ENCODE results near the gene ZNF892. TPM values are rescaled to one million over a fixed set of nuclear protein-coding genes. Genes with fewer than 3 reads are reported as not detected.
"Not testable (repeated sequence)": the region's sequence is repeated elsewhere in the genome, so short reads cannot be mapped to it uniquely, and the experiment has no call there.

The ZNF892 gene
- total RNA-seq, 2 experiments from 2014 or later = 2.7 to 3.1 TPM

DNA sequence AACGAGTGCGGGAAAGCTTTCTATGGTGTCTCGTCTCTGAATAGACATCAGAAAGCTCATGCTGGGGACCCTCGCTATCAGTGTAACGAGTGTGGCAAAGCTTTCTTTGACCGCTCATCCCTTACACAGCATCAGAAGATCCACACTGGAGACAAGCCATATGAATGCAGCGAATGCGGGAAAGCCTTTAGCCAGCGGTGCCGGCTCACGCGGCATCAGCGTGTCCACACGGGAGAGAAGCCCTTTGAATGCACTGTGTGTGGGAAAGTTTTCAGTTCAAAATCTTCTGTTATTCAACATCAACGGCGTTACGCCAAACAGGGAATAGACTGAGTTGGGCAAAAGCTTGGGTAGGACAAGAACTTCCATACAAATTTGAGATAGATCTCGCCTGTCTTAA lies 25.5 kb upstream of the ZNF892 start:
- no peak for DNase-seq
- CTCF ChIA-PET = no interaction called here
- intact Hi-C loops (cut with micrococcal nuclease) = no loop called here
- no peak overlapping the region for H3K4me3 Mint-ChIP-seq
- H3K36me3 Mint-ChIP-seq (ENCODE audit: low read depth) = peaks cover 72% of the 10 kb centered on the region
- no peaks in the 10 kb centered on the region for H3K27me3 Mint-ChIP-seq (ENCODE audit: low read depth)
- H3K4me1 Mint-ChIP-seq (ENCODE audit: low read depth) = no peaks in the 10 kb centered on the region
- H3K9me3 Mint-ChIP-seq = peaks cover 52% of the 10 kb centered on the region
- H3K27ac Mint-ChIP-seq = no peak overlapping the region

- Mint-ChIP-seq H3K36me3 (ENCODE audit: low read depth) (peaks cover 41% of the 10 kb centered on the region), H3K9me3 (peaks cover 40% of the 10 kb centered on the region), H3K4me1 (ENCODE audit: low read depth) (no peaks in the 10 kb centered on the region), H3K4me3 (no peak overlapping the region), H3K27me3 (ENCODE audit: low read depth) (no peaks in the 10 kb centered on the region), H3K27ac (no peak overlapping the region)
- intact Hi-C loops (cut with micrococcal nuclease) = no loop called here
- no peak for DNase-seq
- CTCF ChIA-PET = no interaction called here
These were observed 22.1 kb upstream of the ZNF892 start for GRCh38 chr2:95185197-95185596.

DNA sequence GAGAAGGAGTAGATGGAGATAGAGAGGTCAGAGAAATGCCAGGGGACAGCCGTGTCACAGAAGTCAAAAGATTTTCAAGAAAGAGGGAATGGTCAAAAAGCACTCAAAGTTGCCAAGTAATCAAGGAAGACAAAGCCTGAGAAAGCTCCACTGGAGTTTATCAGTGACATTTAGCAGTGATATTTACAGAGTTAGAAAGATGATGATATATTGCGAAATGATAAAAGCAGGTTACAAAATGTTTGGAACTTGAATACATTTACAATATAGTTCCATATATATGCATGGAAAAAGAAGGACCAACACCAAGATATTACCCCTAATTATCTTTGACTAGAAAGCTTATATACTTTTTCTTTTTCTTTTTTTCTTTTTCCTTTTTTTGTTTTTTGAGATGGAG lies 21.3 kb upstream of the ZNF892 start:
- Mint-ChIP-seq H3K9me3 (peaks cover 35% of the 10 kb centered on the region), H3K27ac (no peak overlapping the region), H3K36me3 (ENCODE audit: low read depth) (peaks cover 34% of the 10 kb centered on the region), H3K4me1 (ENCODE audit: low read depth) (no peaks in the 10 kb centered on the region), H3K4me3 (no peak overlapping the region), H3K27me3 (ENCODE audit: low read depth) (no peaks in the 10 kb centered on the region)
- intact Hi-C loops (cut with micrococcal nuclease) = no loop called here
- DNase-seq = no peak
- CTCF ChIA-PET = no interaction called here

DNA sequence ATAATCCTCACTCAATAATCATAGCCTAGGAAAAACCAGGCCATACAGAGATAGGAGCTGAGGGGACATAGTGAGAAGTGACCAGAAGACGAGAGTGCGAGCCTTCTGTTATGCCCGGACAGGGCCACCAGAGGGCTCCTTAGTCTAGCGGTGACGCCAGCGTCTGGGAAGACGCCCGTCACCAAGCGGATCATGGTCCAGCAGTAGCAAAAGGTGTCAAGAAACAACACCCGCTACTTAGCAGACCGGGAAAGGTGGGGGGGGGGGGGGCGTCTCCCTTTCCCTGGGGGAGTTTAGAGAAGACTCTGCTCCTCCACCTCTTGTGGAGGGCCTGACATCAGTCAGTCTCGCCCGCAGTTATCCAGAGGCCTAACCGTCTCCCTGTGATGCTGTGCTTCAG lies 14.4 kb upstream of the ZNF892 start:
- intact Hi-C loops (cut with micrococcal nuclease) = loop anchor here (1.0 kb wide), 2 partner anchors 14 to 122 kb away; partner anchors contain the start of gene ZNF892

DNA sequence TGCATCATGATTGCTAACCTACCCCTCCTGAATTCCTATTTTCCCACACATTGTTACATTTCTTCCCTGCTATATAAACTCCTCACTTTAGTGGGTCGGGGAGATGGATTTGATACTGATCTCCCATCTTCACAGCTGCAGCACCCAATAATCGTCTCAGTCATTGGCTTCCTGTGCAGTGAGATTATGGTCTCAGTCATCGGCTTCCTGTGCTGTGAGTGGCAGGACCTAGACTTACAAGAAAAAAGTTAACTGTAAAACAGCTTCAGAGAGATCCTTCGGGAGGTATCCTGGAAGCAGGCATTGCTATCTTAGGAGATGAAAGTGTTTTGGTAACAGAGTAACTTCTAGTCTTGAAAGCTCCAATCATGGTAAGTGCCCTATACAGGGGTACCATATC lies 3.4 kb upstream of the ZNF892 start:
- CTCF ChIA-PET = interaction anchor here (1.0 kb wide), 1 partner anchor 180 kb away, joined by 3 read pairs; no protein-coding TSS in a partner anchor
- peaks cover 4% of the 10 kb centered on the region for H3K36me3 Mint-ChIP-seq (ENCODE audit: low read depth)
- H3K4me3 Mint-ChIP-seq = no peak overlapping the region
- DNase-seq = peak; percentile 4
- intact Hi-C loops (cut with micrococcal nuclease) = no loop called here
- H3K9me3 Mint-ChIP-seq = peaks cover under 1% of the 10 kb centered on the region
- H3K27me3 Mint-ChIP-seq (ENCODE audit: low read depth) = no peaks in the 10 kb centered on the region
- no peak overlapping the region for H3K27ac Mint-ChIP-seq
- peaks cover 12% of the 10 kb centered on the region for H3K4me1 Mint-ChIP-seq (ENCODE audit: low read depth)

More for the DNA sequence above, 14.4 kb upstream of the ZNF892 start:
- H3K4me1 Mint-ChIP-seq (ENCODE audit: low read depth); H3K9me3 Mint-ChIP-seq; H3K4me3 Mint-ChIP-seq; H3K27ac Mint-ChIP-seq; H3K36me3 Mint-ChIP-seq (ENCODE audit: low read depth): not testable (repeated sequence)
- DNase-seq = peak; percentile 68
- CTCF ChIA-PET = interaction anchor here (1.1 kb wide), 1 partner anchor 77 kb away, joined by 3 read pairs; no protein-coding TSS in a partner anchor
- H3K27me3 Mint-ChIP-seq (ENCODE audit: low read depth) = peaks cover 10% of the 10 kb centered on the region

- Mint-ChIP-seq H3K9me3 (peaks cover 5% of the 10 kb centered on the region), H3K4me3 (no peak overlapping the region), H3K27me3 (ENCODE audit: low read depth) (no peaks in the 10 kb centered on the region), H3K27ac (no peak overlapping the region), H3K4me1 (ENCODE audit: low read depth) (peaks cover 12% of the 10 kb centered on the region), H3K36me3 (ENCODE audit: low read depth) (peaks cover 9% of the 10 kb centered on the region)
- no peak for DNase-seq
- intact Hi-C loops (cut with micrococcal nuclease) = no loop called here
- CTCF ChIA-PET = interaction anchor here (1.0 kb wide), 1 partner anchor 180 kb away, joined by 3 read pairs; no protein-coding TSS in a partner anchor
These were observed 2.9 kb upstream of the ZNF892 start for GRCh38 chr2:95204396-95204795.

GRCh38 chr2:95206096-95206495 lies 1.2 kb upstream of the ZNF892 start:
- Mint-ChIP-seq H3K36me3 (ENCODE audit: low read depth) (peaks cover 20% of the 10 kb centered on the region), H3K9me3 (peaks cover 16% of the 10 kb centered on the region), H3K4me3 (peak overlapping the region; percentile 88), H3K27ac (no peak overlapping the region), H3K4me1 (ENCODE audit: low read depth) (peaks cover 12% of the 10 kb centered on the region), H3K27me3 (ENCODE audit: low read depth) (no peaks in the 10 kb centered on the region)
- intact Hi-C loops (cut with micrococcal nuclease) = loop anchor here (2.0 kb wide), 1 partner anchor 197 kb away; the partner anchor contains the start of gene FAHD2A
- no peak for DNase-seq
- CTCF ChIA-PET = interaction anchor here (1.5 kb wide), 1 partner anchor 130 kb away, joined by 5 read pairs; no protein-coding TSS in a partner anchor

- peaks cover 31% of the 10 kb centered on the region for H3K9me3 Mint-ChIP-seq
- H3K4me3 Mint-ChIP-seq = peak overlapping the region; percentile 88
- peaks cover 39% of the 10 kb centered on the region for H3K36me3 Mint-ChIP-seq (ENCODE audit: low read depth)
- no peaks in the 10 kb centered on the region for H3K27me3 Mint-ChIP-seq (ENCODE audit: low read depth)
- H3K27ac Mint-ChIP-seq = no peak overlapping the region
- CTCF ChIA-PET = no interaction called here
- intact Hi-C loops (cut with micrococcal nuclease) = no loop called here
- H3K4me1 Mint-ChIP-seq (ENCODE audit: low read depth) = peaks cover 12% of the 10 kb centered on the region
- DNase-seq = no peak
These were observed 785 bp downstream of the ZNF892 start for GRCh38 chr2:95208106-95208505.

GRCh38 chr2:95215018-95215612 lies 7.8 kb downstream of the ZNF892 start:
- CTCF ChIA-PET = no interaction called here
- H3K27ac Mint-ChIP-seq = no peak overlapping the region
- intact Hi-C loops (cut with micrococcal nuclease) = no loop called here
- DNase-seq = no peak
- H3K4me1 Mint-ChIP-seq (ENCODE audit: low read depth) = no peaks in the 10 kb centered on the region
- no peaks in the 10 kb centered on the region for H3K27me3 Mint-ChIP-seq (ENCODE audit: low read depth)
- peaks cover 89% of the 10 kb centered on the region for H3K36me3 Mint-ChIP-seq (ENCODE audit: low read depth)
- no peak overlapping the region for H3K4me3 Mint-ChIP-seq
- H3K9me3 Mint-ChIP-seq = peaks cover 76% of the 10 kb centered on the region

DNA sequence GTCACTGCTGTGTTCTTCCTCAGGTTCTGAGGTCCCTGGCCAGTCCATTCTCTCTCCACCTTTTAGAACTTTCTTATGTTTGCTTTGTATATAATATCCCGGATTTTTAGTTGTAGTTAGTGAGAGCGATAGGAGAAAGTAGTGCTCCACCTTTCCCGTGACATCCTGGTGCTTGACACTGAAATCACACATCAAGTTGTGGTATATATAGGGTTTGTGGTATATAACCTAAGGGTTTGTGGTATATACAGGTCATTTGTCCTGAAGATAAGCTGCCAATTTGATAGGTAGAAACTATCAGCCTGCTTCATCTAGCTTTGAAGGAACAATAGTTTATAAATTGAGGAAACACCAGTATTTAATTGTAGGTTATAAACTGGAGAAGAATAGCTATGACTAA lies 13.1 kb downstream of the ZNF892 start:
- no peaks in the 10 kb centered on the region for H3K27me3 Mint-ChIP-seq (ENCODE audit: low read depth)
- no peak for DNase-seq
- peaks cover 68% of the 10 kb centered on the region for H3K9me3 Mint-ChIP-seq
- no peak overlapping the region for H3K4me3 Mint-ChIP-seq
- intact Hi-C loops (cut with micrococcal nuclease) = no loop called here
- peaks cover 64% of the 10 kb centered on the region for H3K36me3 Mint-ChIP-seq (ENCODE audit: low read depth)
- H3K27ac Mint-ChIP-seq = no peak overlapping the region
- no peaks in the 10 kb centered on the region for H3K4me1 Mint-ChIP-seq (ENCODE audit: low read depth)
- CTCF ChIA-PET = interaction anchor here (0.6 to 1.7 kb wide), 2 partner anchors 11 to 24 kb away, joined by 4 to 7 read pairs; no protein-coding TSS in a partner anchor

GRCh38 chr2:95225658-95226057 lies 18.3 kb downstream of the ZNF892 start:
- Mint-ChIP-seq H3K27me3 (ENCODE audit: low read depth) (no peaks in the 10 kb centered on the region), H3K4me1 (ENCODE audit: low read depth) (no peaks in the 10 kb centered on the region), H3K9me3 (peaks cover 57% of the 10 kb centered on the region), H3K27ac (no peak overlapping the region), H3K36me3 (ENCODE audit: low read depth) (peaks cover 26% of the 10 kb centered on the region), H3K4me3 (no peak overlapping the region)
- CTCF ChIA-PET = no interaction called here
- intact Hi-C loops (cut with micrococcal nuclease) = no loop called here
- no peak for DNase-seq

DNA sequence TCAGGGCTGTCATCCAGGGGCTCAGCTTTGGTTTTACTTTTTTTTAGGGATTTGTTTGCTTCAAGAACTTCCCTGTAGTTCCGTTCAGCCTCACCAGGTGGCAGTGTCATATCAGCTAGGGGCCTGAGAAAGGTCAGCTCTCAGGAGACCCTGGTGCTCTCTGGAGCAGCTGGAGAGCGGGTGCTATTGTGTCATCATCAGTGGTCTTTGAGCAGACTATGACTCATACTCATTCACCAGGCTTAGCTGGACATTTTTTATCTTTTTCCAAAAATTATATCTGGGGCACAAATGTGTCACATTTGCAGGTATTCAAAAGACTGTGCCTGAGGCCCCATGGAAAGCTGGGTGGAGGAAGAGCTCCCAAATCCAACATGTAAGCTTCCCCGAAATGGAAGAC lies 24.4 kb downstream of the ZNF892 start:
- CTCF ChIA-PET = interaction anchor here (0.7 to 2.6 kb wide), 11 partner anchors 8 to 358 kb away, joined by 3 to 11 read pairs (median 3); no protein-coding TSS in a partner anchor
- peaks cover 9% of the 10 kb centered on the region for H3K36me3 Mint-ChIP-seq (ENCODE audit: low read depth)
- intact Hi-C loops (cut with micrococcal nuclease) = no loop called here
- DNase-seq = peak; percentile 57
- H3K4me1 Mint-ChIP-seq (ENCODE audit: low read depth) = no peaks in the 10 kb centered on the region
- H3K9me3 Mint-ChIP-seq = peaks cover 29% of the 10 kb centered on the region
- H3K4me3 Mint-ChIP-seq = no peak overlapping the region
- H3K27me3 Mint-ChIP-seq (ENCODE audit: low read depth) = no peaks in the 10 kb centered on the region
- no peak overlapping the region for H3K27ac Mint-ChIP-seq

GRCh38 chr2:95232232-95232631 lies 24.9 kb downstream of the ZNF892 start:
- no peak overlapping the region for H3K4me3 Mint-ChIP-seq
- H3K9me3 Mint-ChIP-seq = peaks cover 27% of the 10 kb centered on the region
- CTCF ChIA-PET = interaction anchor here (0.8 to 2.6 kb wide), 7 partner anchors 10 to 113 kb away, joined by 3 to 11 read pairs (median 5); no protein-coding TSS in a partner anchor
- intact Hi-C loops (cut with micrococcal nuclease) = no loop called here
- no peak overlapping the region for H3K27ac Mint-ChIP-seq
- H3K36me3 Mint-ChIP-seq (ENCODE audit: low read depth) = peaks cover 9% of the 10 kb centered on the region
- no peak for DNase-seq
- no peaks in the 10 kb centered on the region for H3K4me1 Mint-ChIP-seq (ENCODE audit: low read depth)
- no peaks in the 10 kb centered on the region for H3K27me3 Mint-ChIP-seq (ENCODE audit: low read depth)

All from activated naive CD4-positive, alpha-beta T cell treated with anti-CD3 and anti-CD28 coated beads for 36 hours (primary cell).